ENCODE results near the gene UBAC1. TPM values are rescaled to one million over a fixed set of nuclear protein-coding genes. Genes with fewer than 3 reads are reported as not detected.

UBAC1 gene, protein sequence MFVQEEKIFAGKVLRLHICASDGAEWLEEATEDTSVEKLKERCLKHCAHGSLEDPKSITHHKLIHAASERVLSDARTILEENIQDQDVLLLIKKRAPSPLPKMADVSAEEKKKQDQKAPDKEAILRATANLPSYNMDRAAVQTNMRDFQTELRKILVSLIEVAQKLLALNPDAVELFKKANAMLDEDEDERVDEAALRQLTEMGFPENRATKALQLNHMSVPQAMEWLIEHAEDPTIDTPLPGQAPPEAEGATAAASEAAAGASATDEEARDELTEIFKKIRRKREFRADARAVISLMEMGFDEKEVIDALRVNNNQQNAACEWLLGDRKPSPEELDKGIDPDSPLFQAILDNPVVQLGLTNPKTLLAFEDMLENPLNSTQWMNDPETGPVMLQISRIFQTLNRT
- 10 to 100 TPM; 27.9 to 33.6 (median 31.2) TPM for total RNA-seq (2021; fragmentation: NEBNext Ultra II Directional; extraction: Animal tissue kit (Norgen Biotek cat#: 25700))
- long read RNA-seq, transcript UBAC1-201 (10 exons, 1,867 nt), result major isoform, 11 of 29 reads
- long read RNA-seq, partial matches to known transcripts, result 16 of 29 reads
- long read RNA-seq, other reads (novel, unspliced or antisense), result 2 of 29 reads

DNA sequence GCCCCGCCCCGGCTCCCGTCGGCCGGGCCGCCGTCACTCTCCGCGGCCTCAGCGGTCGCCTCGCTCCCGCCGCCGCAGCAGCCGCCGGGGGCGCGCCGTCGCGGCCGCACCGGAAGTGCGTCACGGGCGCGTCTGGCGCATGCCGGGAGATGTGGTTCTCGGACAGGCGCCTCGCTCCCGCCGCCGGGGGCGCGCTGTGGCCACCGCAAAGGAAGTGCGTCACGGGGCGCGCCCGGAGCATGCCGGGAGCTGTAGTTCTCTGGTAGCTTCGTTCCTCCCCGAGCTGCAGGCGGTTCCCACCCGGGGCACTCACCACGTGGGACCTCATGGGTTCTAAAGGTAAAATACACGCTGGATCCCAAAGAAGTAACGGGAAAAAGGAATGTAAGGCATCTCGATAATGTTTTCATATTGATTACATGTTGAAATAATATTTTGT lies at the start of gene UBAC1:
TSS of gene UBAC1 (minus strand) at position 97 of the 439 bp plus-strand sequence. CDS start 211 bp downstream, outside the sequence.
- peak within 1 kb of the TSS; percentile 90 for H3K4me3 Mint-ChIP-seq
- H3K36me3 Mint-ChIP-seq (ENCODE audit: low read depth), result no peaks in the 10 kb centered on the region
- TF ChIP-seq, protein P1, sequence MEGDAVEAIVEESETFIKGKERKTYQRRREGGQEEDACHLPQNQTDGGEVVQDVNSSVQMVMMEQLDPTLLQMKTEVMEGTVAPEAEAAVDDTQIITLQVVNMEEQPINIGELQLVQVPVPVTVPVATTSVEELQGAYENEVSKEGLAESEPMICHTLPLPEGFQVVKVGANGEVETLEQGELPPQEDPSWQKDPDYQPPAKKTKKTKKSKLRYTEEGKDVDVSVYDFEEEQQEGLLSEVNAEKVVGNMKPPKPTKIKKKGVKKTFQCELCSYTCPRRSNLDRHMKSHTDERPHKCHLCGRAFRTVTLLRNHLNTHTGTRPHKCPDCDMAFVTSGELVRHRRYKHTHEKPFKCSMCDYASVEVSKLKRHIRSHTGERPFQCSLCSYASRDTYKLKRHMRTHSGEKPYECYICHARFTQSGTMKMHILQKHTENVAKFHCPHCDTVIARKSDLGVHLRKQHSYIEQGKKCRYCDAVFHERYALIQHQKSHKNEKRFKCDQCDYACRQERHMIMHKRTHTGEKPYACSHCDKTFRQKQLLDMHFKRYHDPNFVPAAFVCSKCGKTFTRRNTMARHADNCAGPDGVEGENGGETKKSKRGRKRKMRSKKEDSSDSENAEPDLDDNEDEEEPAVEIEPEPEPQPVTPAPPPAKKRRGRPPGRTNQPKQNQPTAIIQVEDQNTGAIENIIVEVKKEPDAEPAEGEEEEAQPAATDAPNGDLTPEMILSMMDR (IDR thresholded peaks at IDR 0.05), result peak; percentile 65
- no peaks in the 10 kb centered on the region for H3K9me3 Mint-ChIP-seq
- H3K27me3 Mint-ChIP-seq (ENCODE audit: insufficient read depth), result peaks cover 14% of the 10 kb centered on the region
- H3K4me1 Mint-ChIP-seq (ENCODE audit: low read depth), result peaks cover 24% of the 10 kb centered on the region
- peak within 1 kb of the TSS; percentile 68 for H3K27ac Mint-ChIP-seq
- peak; percentile 91 for DNase-seq

DNA sequence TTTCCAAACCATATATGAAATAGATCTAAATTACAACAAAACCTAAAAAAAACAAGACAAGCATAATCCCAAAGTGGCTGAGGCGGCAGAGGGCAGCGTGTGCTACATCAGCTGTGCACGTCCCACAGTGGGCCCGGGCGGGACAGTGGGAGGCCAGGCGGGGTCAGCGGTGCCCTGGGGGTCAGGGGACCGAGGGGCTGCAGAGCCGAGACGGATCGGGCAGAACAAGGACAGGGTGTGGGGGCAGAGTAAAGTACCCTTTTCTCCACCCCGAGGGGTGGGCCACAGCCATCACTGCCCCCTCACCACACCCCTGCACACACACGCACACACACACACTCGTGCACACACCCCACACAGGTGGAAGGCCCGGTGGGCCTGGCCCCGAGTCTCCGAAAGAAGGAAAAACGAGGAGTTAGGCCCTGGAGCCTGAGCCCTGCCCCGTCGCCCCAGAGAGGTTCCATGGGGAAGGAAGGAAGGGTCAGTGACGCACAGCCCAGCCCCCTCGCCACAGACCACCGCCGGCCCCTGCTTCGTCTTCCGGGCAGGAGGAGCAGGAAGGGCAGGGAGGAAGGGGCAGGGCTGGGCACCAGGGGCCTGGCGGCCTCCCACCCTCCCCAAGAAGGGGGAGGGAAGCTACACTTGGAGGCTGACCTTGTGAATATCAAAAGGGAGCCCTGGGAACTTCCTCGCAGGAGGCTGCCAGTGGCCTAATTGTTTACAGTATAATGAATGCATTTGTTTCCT lies 49.6 kb upstream of the UBAC1 start:
- Mint-ChIP-seq H3K4me1 (ENCODE audit: low read depth) (peaks cover 20% of the 10 kb centered on the region), H3K9me3 (no peaks in the 10 kb centered on the region), H3K36me3 (ENCODE audit: low read depth) (peaks cover 11% of the 10 kb centered on the region), H3K4me3 (no peak overlapping the region), H3K27me3 (ENCODE audit: insufficient read depth) (peaks cover 2% of the 10 kb centered on the region), H3K27ac (no peak overlapping the region)
- TF ChIP-seq, protein P1 (IDR thresholded peaks at IDR 0.05), result no peak
- no peak for DNase-seq

DNA sequence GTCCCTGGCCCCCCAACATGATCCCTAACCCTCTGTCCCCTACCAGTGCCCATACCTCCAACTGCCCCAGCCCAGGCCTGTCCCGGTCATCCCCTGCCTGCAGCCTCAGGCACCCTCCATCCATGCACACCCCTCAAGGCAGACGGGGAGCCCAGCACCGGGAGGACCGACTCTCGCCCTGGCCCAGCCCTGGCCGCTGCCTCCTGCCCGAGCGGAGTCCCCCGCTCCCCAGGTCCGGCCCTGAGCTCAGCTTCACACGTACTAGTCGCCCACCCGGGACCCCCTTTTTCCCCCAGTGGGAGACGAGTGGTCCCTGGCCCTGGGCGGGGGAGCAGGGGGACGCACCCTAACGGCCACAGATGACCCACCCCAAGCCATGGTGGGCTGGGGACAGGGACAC lies 49.0 kb upstream of the UBAC1 start:
- Mint-ChIP-seq H3K27ac (no peak overlapping the region), H3K4me3 (no peak overlapping the region), H3K27me3 (ENCODE audit: insufficient read depth) (peaks cover 2% of the 10 kb centered on the region), H3K36me3 (ENCODE audit: low read depth) (peaks cover 11% of the 10 kb centered on the region), H3K4me1 (ENCODE audit: low read depth) (peaks cover 20% of the 10 kb centered on the region), H3K9me3 (no peaks in the 10 kb centered on the region)
- TF ChIP-seq, protein P1 (IDR thresholded peaks at IDR 0.05), result no peak
- DNase-seq, result no peak

DNA sequence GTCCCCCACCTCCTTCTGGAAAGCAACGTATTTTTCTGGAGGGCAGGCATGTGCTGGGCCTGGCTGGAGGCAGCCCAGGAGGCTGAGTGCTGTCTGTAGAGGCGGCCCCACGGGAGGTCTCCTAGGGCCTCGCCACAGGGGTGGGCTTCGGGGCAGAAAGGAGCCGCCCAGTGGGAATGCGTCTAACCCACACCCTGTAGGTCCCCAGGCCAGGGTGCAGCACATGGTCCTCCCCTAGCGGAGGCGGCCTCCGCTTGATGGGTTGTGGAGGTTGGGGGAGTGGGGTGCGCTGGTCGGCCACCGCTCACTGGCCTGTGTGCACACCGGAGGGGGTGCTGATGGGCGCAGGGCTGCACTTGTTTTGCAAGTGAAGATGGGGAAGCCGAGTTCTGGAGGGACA lies 48.3 kb upstream of the UBAC1 start:
- Mint-ChIP-seq H3K4me3 (no peak overlapping the region), H3K27ac (no peak overlapping the region), H3K36me3 (ENCODE audit: low read depth) (peaks cover 11% of the 10 kb centered on the region), H3K27me3 (ENCODE audit: insufficient read depth) (peaks cover 2% of the 10 kb centered on the region), H3K4me1 (ENCODE audit: low read depth) (peaks cover 20% of the 10 kb centered on the region), H3K9me3 (no peaks in the 10 kb centered on the region)
- TF ChIP-seq, protein P1 (IDR thresholded peaks at IDR 0.05), result no peak
- DNase-seq, result no peak

DNA sequence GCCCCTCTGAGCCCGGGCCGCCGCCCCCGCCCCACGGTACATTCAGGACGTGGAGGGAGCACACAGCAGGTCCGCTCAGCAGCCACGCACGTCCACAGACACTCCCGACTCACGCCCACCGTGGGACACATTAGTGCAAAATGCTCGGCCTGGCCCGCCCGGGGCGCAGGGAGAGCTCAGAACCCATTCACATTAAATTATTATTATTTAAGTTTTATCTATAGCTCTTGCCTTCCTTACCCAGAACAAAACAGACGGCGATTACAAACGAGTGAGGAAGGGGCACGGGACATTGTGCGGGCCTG lies 47.5 kb upstream of the UBAC1 start:
- H3K36me3 Mint-ChIP-seq (ENCODE audit: low read depth), result peaks cover 11% of the 10 kb centered on the region
- peaks cover 20% of the 10 kb centered on the region for H3K4me1 Mint-ChIP-seq (ENCODE audit: low read depth)
- TF ChIP-seq, protein P1 (IDR thresholded peaks at IDR 0.05), result no peak
- H3K27ac Mint-ChIP-seq, result peak overlapping the region; percentile 27; the same call in 1 of the 2 replicates
- DNase-seq, result no peak
- H3K27me3 Mint-ChIP-seq (ENCODE audit: insufficient read depth), result peaks cover 2% of the 10 kb centered on the region
- no peaks in the 10 kb centered on the region for H3K9me3 Mint-ChIP-seq
- H3K4me3 Mint-ChIP-seq, result no peak overlapping the region
